ENCODE data around the gene NPTN.

Gene NPTN

DNA sequence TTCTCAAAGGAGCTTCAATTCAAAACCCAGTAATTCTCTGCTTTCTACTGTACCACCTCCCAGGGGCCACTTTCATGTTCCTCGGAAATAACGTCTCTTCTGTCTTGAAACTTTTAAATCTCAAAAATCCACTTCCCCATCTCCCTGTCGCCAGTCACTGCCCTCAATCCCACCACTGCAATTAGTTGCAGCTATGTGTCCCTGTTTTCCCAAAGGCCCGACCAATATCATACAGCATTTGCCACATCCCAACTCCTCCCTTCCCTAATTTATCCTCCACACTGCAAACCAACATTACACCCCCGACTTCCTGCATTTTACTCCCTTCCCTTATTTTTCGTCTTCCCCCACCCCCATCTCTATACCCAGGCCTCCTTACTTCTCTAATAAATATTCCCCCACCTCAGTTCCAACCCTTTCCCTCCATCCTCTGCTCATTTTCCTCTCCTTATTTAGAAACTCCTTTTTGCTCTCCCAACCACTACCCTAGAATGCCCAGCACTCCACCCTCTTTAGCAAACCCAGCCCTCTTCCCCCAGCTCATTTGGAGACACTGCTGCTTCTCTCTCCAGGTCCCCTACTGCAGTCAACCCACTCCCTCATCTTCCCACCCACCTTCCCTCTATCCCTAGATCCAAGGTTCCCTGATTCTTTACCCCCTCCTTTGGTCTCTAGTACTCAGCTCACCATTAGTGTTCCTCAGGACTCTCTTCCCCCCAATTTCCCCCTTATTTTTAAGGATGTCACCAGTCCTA is 1.1 kb downstream of the NPTN start:
- peak; percentile 44 for DNase-seq (ENCODE audit: low spot score)

DNA sequence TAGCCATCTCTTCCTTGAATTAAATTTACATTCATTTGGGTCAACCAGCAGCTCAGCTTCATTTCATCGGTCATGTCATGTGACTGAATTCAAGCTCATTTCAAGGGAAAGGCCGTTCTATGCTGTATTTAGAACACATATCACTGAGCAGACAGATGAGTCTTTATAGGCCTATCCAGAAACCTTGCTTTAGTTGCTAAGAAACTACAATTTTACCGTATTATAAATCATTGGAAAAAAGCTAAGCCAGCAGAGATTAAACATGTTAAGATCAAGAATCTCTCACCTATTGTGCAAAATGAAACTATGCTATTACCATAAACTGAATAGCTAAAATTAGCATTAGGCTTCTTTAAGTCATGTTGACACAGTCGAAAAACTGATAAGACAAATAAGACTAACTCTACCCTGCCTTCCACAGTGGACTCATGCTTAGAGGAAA is 2.2 kb downstream of the NPTN start:
- no peak for DNase-seq (ENCODE audit: low spot score)

DNA sequence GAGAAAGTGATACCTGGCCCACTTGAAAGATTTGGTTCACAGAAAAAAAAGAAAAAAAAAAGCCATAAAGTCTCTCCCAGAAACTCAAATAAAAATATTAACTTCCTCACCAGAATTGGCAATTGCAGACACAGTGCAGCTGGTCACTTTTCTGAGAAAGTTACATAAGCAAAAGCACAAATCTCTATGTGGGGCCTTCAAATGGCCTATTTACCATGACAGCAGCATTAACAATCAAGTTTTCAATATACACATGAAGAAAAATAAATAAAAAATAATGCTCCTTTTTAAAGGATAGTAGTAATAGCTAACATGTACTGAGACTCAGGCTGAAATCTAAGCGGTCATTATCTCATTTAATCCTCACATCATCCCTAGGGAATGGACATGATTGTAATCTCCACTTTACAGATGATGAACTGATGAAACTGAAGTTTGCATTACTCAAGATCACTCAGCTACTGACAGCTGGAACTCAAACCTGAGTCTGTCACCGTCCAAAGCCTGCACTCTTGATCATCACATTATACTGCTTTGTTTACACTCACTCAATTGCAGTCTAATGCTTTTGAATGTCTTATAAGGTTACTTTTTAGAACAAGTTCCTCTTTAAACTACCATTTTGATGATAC is 3.3 kb downstream of the NPTN start:
- DNase-seq (ENCODE audit: low spot score): no peak

DNA sequence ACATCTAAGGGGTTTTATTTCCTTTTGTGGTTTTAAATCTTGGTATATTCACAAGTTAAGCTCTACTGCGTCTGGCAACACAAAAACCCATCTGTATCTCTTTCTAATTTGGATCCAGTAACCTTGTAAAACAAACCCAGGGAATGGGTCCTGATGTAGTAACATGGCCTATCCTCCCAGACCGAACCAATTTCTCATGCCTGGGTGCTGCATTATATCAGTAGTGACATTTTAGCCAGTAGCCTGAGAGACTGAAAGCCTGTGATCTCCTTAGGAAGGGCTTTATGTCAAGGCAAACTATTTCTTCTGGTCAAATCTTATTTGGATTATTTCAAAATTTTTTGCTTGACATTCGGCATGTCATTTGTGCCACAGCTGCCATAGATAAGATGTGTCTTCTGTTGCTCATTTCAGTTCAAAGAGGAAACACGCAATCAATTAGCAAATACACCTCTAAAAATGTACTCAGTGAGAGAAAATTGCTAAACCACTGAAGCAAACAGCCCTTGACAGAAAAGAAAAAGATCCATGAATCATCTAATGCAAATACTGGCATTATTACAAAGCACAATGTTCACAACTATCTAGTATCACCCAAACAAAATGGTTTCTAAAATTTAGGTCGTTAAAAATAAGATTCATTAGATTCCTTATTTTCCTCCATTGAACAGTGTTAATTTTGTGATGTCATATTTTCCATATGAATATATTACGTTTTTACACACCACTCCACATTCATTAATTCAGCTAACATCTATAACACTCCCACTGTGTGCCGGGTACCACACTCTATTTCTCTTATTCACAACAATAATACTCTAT is 4.0 kb downstream of the NPTN start:
- peak; percentile 20 for DNase-seq (ENCODE audit: low spot score)

DNA sequence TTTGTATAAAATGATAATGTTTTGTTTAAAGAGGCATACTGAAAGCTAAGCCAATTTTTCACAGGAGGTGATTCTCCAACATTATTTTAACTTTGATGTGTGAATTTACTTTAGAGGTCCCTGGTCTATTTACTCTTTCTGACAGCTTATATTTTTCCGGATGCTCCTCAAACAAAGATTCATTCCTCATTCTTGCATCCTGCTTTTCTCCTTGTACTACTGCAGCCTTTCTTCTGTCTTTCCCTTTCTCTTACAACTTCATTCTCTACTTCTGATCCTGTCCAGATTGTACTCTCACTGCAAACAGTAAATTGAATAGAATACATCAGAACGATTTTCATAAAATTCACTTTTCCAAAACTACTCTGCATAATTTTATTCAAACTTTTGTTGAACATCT is 5.1 kb downstream of the NPTN start:
- no peak for DNase-seq (ENCODE audit: low spot score)

DNA sequence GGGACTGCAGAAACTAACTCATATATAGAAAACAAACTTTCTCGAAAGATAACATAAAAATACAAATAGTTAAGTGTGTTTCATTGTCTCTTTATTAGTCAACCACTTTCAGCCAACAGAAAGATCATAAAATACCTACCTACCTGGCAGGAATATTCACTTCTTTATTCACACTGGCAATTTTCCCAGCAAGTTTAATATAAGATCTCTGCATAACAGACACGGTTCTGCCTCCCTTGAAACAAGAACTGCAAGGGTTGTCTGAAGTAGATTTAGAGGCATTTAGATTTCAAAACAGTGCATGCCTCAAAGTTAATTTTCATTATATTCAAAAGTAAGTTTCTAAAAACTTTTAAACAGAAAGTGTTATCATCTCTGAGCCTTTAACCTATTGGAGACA is 7.1 kb downstream of the NPTN start:
- DNase-seq (ENCODE audit: low spot score): no peak

DNA sequence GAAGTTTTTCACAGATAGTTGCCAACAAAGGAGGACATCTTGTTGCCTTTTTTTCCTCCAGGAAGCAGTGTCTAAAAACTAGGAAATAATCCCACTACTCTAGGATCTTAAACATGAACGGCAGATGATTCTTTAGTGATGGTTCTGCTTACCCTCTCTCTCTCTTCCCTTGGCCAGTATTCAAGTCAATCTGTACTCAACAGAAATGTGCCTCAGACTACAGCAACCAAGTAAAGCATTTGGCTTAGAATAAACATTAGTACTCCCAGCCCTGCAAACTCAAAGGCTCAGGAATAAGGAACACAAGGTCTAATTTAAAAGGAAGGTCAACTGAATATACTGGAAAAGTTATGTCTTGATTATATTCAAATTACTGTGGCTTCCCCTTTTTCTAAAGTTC is 8.7 kb downstream of the NPTN start:
- DNase-seq (ENCODE audit: low spot score): no peak

DNA sequence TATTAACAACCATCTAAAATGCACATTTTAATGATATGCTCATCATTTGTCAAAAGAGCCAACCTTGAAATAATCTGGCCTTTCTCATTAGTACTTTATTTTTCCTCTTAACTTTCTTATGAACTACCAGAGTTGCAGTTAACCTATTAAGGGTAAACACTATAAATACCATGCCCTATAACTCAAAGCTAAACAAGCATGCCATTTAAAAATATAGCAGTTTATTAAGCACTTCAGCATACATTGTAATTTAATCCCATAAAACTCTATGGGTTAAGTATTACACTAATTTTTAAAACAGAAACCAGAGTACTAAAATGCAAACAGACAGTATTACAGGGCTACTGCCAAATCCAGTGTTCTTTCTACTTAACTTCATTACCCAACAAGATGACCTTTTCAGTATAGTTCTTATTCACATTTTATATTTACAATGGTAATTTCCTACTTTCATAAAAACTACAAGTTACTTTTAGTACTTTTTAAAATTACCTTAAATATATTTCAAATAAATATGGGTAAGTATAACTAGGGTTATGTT is 11.8 kb downstream of the NPTN start:
- DNase-seq (ENCODE audit: low spot score): no peak

DNA sequence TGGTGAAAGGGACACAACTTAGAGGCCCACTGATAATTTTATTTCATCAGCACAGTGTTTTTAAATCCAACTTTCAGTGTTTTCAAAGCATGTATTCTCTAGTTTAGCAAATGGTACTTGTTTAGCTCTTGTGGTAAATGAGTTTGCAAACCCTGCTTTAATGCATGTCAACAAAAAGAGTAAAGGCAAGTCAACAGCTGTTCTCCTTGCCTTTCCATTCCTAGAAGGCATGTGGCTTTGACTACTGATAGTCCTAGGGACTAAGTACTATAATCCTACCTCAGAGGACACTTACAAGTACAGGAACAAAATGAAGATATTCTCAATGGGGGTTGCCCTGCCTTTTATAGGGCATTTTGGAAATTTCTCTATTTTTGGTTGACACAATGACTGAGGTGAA is 13.1 kb downstream of the NPTN start:
- DNase-seq (ENCODE audit: low spot score): no peak

DNA sequence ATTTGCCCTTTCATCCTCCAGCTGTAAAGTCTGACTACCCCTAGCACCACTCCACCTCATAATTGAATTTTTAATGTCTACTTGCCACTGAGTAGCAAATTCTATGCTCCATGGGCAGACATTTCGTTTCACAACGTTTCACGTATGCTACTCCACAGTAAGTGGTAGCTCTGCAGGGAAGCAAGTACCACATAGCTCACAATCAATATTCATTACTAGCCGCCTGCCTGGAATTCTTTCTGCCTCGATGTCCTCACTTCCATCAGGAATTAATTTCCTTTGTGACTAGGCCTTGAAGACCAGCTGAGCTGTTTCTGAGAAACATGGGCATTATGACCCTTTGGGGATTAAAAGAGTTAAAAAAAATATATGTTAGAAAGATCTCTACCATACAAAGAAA is 15.3 kb downstream of the NPTN start:
- DNase-seq (ENCODE audit: low spot score): no peak

DNA sequence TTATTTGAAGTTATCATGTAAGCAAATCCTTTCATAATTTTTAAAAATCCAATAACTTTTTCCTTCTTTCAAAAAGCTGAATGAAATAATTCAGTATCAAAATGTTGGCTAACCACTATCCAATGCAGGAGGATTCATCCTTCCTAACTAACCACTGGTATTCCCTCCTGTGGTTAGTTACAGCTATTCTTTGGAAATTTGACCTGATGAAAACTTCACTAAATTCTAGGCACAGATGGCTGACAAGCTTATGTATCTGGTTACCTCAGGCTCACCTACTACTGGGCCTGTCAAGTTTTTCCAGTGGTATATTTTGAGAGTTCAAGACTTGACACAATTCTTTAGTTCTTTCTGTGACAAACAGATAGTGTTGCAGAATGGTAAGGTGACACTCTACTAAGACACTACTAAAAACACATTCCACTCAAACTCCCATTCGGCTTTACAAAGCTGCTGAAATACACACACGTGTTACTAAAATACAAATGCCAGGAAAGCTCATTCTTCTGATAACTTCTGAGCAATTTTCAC is 15.8 kb downstream of the NPTN start:
- no peak for DNase-seq (ENCODE audit: low spot score)

DNA sequence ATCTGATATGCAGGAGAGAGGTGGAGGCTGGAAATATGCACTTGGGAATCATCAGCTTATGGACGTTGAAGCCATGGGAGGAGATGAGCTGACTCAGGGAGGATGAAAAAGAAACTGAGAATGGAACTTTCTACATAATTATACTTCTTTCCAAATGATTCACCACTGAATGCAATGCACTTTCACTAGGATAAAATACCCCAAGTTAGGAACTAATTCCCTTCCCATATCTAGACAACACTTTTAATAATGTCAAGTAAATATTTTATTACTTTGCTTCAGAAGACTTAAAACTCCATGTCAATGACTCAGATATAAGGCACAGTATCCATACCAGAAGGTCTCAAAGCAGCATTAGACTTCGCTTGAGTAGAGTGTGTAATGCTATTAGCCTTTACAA is 24.2 kb downstream of the NPTN start:
- DNase-seq (ENCODE audit: low spot score): no peak

DNA sequence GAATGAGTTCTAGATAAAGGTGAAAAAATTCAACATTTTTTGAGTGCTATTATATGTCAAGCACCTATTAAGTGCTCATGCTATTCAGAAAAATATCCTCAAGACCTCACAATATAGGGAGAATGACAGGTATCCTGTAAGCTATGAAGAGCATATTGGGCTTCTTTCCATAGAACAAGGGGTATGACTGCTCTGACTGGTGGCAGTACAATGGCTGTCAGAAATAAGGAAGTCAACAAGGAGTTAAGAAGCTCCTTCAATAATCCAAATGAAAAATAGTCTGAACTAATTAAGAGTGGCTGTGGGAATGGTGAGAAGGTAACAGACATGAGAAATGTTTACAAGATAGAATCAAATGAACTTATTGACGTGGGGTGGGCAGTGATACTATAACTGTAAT is 24.7 kb downstream of the NPTN start:
- DNase-seq (ENCODE audit: low spot score): no peak

DNA sequence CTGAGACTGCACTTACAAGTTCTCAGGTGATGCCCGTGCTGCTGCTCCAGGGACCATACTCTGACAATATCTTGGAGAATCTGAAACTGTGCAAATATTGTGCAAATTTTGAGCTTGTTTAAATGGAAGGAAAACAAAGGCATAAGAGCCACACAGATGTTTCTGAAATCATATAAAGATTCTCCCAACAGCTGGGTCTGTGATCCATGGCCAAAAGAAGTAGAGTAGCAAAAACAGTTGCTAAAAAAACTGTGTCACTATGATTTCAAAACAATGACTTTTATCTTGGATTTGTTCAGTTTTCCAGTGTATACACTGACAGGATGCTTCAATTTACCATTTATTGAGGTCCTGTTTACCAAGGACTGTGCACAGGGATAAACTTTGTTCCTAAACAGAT is 25.3 kb downstream of the NPTN start:
- DNase-seq (ENCODE audit: low spot score): no peak

DNA sequence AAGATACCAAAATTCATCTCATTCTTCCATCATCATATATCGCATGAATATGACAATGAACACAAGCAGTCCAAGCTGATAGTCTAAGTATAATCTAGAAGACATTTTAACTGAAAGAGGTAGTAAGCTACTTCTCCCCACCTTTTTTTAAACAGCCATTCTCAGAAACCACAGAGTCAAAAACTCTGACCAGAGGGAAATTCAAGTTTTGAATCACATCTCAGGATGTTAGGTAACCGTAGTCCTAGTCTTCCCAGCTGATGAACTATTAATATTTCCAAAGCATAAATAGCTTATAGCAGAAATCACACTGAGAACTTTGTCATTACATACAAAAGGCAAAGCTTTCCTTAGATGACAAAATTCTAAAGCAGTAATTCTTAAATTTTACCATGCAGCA is 25.8 kb downstream of the NPTN start:
- DNase-seq (ENCODE audit: low spot score): no peak

DNA sequence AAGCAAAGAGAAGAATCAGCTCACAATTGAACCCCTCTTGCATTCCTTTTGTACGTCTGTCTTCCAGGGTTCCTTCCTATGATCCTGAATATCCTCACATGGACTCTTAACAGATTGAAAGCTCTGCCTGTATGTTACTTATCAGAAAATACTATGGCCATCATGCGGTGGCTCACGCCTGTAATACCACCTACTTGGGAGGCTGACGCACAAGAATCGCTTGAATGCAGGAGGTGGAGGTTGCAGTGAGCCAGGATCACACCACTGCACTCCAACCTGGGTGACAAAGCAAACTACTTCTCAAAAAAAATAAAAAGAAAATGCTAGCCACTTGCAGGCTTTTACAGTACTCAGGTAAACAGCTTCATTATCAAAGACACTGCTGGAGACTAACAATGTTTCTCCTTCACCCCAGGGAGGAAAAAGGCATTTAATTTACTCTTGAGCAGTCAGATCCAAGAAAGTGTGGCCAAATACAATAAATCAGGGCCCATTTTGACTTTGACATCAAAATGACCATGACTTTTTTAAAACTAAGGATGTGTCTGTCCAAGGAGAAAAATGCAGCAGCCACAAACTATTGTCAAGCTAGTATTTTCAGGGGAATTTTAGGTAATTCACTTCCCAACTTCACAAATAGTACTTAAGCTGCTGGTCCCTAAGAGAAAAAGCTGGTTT is 27.3 kb downstream of the NPTN start:
- DNase-seq (ENCODE audit: low spot score): no peak

DNA sequence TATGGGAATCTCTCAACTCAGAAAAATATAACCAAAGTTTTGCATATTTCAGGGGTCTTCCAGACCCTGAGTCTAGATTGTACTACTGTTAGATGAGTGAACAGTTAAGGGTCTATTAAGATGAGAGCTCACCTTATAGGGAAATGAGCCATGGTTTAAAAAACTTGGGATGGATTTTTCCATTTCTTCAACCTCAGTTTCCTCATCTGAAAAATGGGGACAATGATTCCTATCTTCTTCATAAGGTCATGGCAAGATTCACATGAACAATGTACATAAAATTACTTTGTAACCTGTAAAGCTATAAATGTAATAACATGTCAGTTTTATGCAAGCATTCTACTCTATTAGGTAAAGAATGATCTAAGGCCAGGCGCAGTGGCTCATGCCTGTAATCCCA is 28.7 kb downstream of the NPTN start:
- no peak for DNase-seq (ENCODE audit: low spot score)

DNA sequence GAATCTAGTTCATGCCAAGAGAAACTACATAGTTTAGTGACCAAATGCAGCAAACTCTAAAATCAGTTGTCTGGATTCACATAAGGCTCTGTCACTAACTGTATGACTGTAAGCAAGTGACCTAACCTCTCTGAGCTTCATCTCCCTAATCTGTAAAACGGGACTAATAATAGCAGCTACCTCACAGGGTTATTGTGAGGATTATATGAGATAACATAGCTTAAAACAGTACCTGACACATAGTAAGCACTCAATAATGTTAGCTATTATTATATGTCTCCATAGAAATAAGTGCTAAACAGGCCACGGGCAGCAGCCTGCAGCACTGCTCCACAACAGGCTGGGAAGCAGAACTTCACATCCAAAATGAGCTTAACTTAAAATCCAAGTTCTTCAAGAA is 30.2 kb downstream of the NPTN start:
- no peak for DNase-seq (ENCODE audit: low spot score)

DNA sequence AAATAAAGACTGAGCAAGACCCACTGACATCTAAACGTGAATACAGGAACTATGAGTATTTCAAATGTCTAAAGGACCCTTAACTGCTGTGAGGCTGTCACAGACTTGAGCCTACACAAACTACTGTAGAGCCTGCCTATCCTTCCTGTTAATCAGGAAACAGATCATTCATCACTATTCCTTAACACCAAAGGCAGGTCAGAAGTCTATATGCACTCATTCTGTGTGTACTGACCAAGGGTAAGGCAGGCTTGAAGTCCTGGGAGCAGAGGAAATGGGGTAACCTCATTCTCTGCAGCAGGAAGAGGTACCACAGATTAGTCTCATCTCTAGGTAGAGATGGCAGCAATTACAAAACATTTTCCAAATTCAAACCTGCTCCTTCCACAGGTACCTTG is 30.7 kb downstream of the NPTN start:
- no peak for DNase-seq (ENCODE audit: low spot score)

DNA sequence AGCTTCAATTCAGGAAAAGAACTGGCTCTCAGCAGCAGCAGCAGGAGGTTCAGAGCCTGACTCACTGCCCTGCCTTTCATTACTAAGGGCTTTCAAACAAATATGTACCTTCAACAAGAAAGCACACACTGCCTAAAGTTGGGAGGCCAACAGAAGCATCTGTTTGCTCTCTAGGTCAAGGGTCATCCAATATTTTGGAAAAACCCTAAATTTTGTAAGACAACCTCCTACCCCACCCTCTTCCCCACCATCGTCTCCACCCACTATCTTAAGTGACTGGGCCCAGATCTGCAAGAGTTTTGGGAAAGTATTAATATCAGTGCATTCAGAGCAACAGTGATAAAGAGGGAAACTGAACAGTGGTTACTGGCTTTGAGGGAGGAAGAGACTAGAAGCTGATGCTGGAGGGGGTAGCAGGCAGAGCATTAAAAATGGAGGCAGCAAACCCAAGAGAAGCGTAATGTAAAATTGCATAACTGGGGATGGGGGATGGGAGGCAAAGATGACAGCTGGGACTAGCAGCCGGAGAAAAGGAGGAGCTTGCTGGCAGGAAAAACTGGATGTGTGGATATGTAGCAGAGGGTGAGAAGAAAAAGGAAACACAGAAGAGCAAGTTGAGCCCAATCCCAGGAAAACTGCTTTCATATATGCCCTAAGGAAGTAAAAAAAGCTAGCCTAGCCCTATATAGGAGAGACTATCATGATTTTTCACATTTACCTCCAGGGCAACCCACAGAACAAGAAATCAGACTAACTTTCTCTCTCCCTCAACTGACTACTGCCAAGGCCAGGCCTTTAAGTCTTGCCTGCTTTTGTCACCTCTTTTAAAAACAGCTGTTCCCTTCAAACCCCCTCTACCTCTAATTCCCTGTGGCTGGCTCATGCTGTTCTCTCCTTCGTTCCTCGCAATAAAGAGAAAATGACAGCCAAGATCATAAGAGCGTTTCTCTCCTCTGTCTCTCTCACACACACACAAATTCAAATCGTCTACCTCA is 31.4 kb downstream of the NPTN start:
- peak; percentile 44 for DNase-seq (ENCODE audit: low spot score)

Measured in kidney tubule cell (primary cell).